SK-N-SH treated with all-trans-retinoic acid at 6 μM for 48 hours (cell line): ENCODE data around the gene VSNL1.

Source experiments
- ARNTL ChIP-seq: fragments of 450-650 bp; formaldehyde crosslinking; IDR thresholded peaks from 2 replicates; pipeline ENCODE4 v1.5.0; 2020; ENCODE audit warnings: low read depth, mild to moderate bottlenecking, moderate library complexity, borderline replicate concordance
- CREB5 ChIP-seq: fragments of 250-450 bp; sonication (Bioruptor Pico); IDR thresholded peaks from 2 replicates; pipeline ENCODE4 v1.5.1; 2020; ENCODE audit warnings: low read depth, mild to moderate bottlenecking, moderate library complexity
- CSDC2 ChIP-seq: fragments of 250-450 bp; sonication (Bioruptor Pico); IDR thresholded peaks from 2 replicates; pipeline ENCODE4 v1.5.0; 2020; ENCODE audit warnings: mild to moderate bottlenecking, moderate library complexity
- ESRRG ChIP-seq: fragments of 250-450 bp; sonication (Bioruptor Pico); IDR thresholded peaks from 2 replicates; pipeline ENCODE4 v1.6.1; 2021; ENCODE audit warnings: mild to moderate bottlenecking
- GLIS3 ChIP-seq: fragments of 250-450 bp; sonication (Bioruptor Pico); IDR thresholded peaks from 2 replicates; pipeline ENCODE4 v1.5.0; 2020; ENCODE audit warnings: mild to moderate bottlenecking, moderate library complexity
- ISL1 ChIP-seq: fragments of 250-450 bp; sonication (Bioruptor Pico); IDR thresholded peaks from 2 replicates; pipeline ENCODE4 v2.1.2; 2022; ENCODE audit warnings: mild to moderate bottlenecking, moderate library complexity
- OSR1 ChIP-seq: fragments of 250-450 bp; sonication (Bioruptor Pico); IDR thresholded peaks from 2 replicates; pipeline ENCODE4 v1.8.0; 2022; ENCODE audit warnings: moderate library complexity, mild to moderate bottlenecking, inconsistent platforms
- PPARA ChIP-seq: fragments of 250-450 bp; sonication (Bioruptor Pico); IDR thresholded peaks from 2 replicates; pipeline ENCODE4 v1.5.0; 2020; ENCODE audit warnings: mild to moderate bottlenecking, borderline replicate concordance
- ZFP3 ChIP-seq: fragments of 250-450 bp; sonication (Bioruptor Pico); IDR thresholded peaks from 2 replicates; pipeline ENCODE4 v1.5.0; 2020; ENCODE audit warnings: mild to moderate bottlenecking, moderate library complexity
- ZFP30 ChIP-seq: fragments of 450-650 bp; formaldehyde crosslinking; IDR thresholded peaks from 2 replicates; pipeline ENCODE4 v1.5.0; 2022; ENCODE audit warnings: mild to moderate bottlenecking, moderate library complexity
- ZNF565 ChIP-seq: fragments of 450-650 bp; formaldehyde crosslinking; conservative IDR thresholded peaks from 2 replicates; pipeline ENCODE4 v1.5.0; 2020; ENCODE audit warnings: low read depth, mild to moderate bottlenecking, moderate library complexity
- ZNF8 ChIP-seq: fragments of 450-650 bp; formaldehyde crosslinking; IDR thresholded peaks from 2 replicates; pipeline ENCODE4 v1.5.0; 2020; ENCODE audit warnings: mild to moderate bottlenecking, moderate library complexity
- TF ChIP-seq, protein P1 (sequence below): fragments of 250-450 bp; sonication (Bioruptor Pico); IDR thresholded peaks from 2 replicates; pipeline ENCODE4 v1.5.0; 2020; ENCODE audit warnings: mild to moderate bottlenecking, moderate library complexity
- TF ChIP-seq, protein P2 (sequence below): fragments of 250-450 bp; sonication (Bioruptor Pico); IDR thresholded peaks from 2 replicates; pipeline ENCODE4 v1.8.0; 2020; ENCODE audit warnings: mild to moderate bottlenecking, moderate library complexity, borderline replicate concordance

- TF ChIP-seq OSR1 (CRISPR knock-in tag) (no peak), ZNF8 (CRISPR knock-in tag) (no peak), ESRRG (no peak), ISL1 (no peak), ZFP30 (CRISPR knock-in tag) (no peak), ZFP3 (CRISPR knock-in tag) (no peak), CREB5 (CRISPR knock-in tag) (no peak), PPARA (CRISPR knock-in tag) (no peak), ARNTL (CRISPR knock-in tag) (no peak), GLIS3 (no peak), CSDC2 (no peak), ZNF565 (no peak)
- TF ChIP-seq, protein P1, sequence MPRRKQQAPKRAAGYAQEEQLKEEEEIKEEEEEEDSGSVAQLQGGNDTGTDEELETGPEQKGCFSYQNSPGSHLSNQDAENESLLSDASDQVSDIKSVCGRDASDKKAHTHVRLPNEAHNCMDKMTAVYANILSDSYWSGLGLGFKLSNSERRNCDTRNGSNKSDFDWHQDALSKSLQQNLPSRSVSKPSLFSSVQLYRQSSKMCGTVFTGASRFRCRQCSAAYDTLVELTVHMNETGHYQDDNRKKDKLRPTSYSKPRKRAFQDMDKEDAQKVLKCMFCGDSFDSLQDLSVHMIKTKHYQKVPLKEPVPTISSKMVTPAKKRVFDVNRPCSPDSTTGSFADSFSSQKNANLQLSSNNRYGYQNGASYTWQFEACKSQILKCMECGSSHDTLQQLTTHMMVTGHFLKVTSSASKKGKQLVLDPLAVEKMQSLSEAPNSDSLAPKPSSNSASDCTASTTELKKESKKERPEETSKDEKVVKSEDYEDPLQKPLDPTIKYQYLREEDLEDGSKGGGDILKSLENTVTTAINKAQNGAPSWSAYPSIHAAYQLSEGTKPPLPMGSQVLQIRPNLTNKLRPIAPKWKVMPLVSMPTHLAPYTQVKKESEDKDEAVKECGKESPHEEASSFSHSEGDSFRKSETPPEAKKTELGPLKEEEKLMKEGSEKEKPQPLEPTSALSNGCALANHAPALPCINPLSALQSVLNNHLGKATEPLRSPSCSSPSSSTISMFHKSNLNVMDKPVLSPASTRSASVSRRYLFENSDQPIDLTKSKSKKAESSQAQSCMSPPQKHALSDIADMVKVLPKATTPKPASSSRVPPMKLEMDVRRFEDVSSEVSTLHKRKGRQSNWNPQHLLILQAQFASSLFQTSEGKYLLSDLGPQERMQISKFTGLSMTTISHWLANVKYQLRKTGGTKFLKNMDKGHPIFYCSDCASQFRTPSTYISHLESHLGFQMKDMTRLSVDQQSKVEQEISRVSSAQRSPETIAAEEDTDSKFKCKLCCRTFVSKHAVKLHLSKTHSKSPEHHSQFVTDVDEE, result no peak
- TF ChIP-seq, protein P2, sequence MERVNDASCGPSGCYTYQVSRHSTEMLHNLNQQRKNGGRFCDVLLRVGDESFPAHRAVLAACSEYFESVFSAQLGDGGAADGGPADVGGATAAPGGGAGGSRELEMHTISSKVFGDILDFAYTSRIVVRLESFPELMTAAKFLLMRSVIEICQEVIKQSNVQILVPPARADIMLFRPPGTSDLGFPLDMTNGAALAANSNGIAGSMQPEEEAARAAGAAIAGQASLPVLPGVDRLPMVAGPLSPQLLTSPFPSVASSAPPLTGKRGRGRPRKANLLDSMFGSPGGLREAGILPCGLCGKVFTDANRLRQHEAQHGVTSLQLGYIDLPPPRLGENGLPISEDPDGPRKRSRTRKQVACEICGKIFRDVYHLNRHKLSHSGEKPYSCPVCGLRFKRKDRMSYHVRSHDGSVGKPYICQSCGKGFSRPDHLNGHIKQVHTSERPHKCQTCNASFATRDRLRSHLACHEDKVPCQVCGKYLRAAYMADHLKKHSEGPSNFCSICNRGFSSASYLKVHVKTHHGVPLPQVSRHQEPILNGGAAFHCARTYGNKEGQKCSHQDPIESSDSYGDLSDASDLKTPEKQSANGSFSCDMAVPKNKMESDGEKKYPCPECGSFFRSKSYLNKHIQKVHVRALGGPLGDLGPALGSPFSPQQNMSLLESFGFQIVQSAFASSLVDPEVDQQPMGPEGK (CRISPR knock-in tag), result no peak
Measured at GRCh38 chr2:17579605-17580318, 39.3 kb downstream of the VSNL1 start.
